HepG2 (cell line): ENCODE data around the gene PPFIA3. TPM values are rescaled to one million over a fixed set of nuclear protein-coding genes. Genes with fewer than 3 reads are reported as not detected.

Experiments used
- GATA4 ChIP-seq: sonication (generic); IDR thresholded peaks from 2 replicates; pipeline ENCODE4 v1.6.1; 2016; ENCODE audit warnings: antibody characterized with exemption, low read depth, borderline replicate concordance
- HBP1 ChIP-seq: IDR thresholded peaks from 2 replicates; pipeline ENCODE4 v1.6.1; 2016; ENCODE audit warnings: low read depth, control low read depth
- KAT7 ChIP-seq: IDR thresholded peaks from 2 replicates; pipeline ENCODE4 v1.6.1; 2018; ENCODE audit warnings: borderline replicate concordance, missing compliant biosample characterization
- KAT8 ChIP-seq: IDR thresholded peaks from 2 replicates; pipeline ENCODE4 v1.6.1; 2016; ENCODE audit warnings: missing genetic modification reagents, missing compliant biosample characterization
- POLR2G ChIP-seq: fragments of 200-400 bp; formaldehyde crosslinking; IDR thresholded peaks from 2 replicates; pipeline ENCODE4 v1.6.1; 2018; ENCODE audit warnings: mild to moderate bottlenecking, low read depth, low read length, moderate library complexity
- RBM39 ChIP-seq: fragments of 200-400 bp; formaldehyde crosslinking; IDR thresholded peaks from one replicate; pipeline ENCODE4 v1.6.1; 2018; ENCODE audit warnings: antibody characterized with exemption, mild to moderate bottlenecking, low read depth, low read length; ENCODE audit not compliant: poor library complexity, severe bottlenecking
- SOX13 ChIP-seq, 3 experiments: fragments of 450-650 bp in 1 of 3; sonication (generic) in 1 of 3; formaldehyde crosslinking in 1 of 3; IDR thresholded peaks in 2 of 3; conservative IDR thresholded peaks in 1 of 3; 2 replicates each; pipeline versions ENCODE4 v1.5.0 to v1.6.1; 2016 to 2020; ENCODE audit warnings: antibody characterized with exemption in 1 of 3, mild to moderate bottlenecking in 1 of 3, missing compliant biosample characterization in 1 of 3, missing genetic modification reagents in 1 of 3, moderate library complexity in 1 of 3
- THAP11 ChIP-seq: IDR thresholded peaks from 2 replicates; pipeline ENCODE4 v1.6.1; 2016; ENCODE audit warnings: missing biosample characterization, missing genetic modification reagents
- ZBTB7B ChIP-seq: sonication (generic); formaldehyde crosslinking; IDR thresholded peaks from 2 replicates; pipeline ENCODE4 v1.4.0; 2020; ENCODE audit warnings: missing genetic modification reagents
- ZNF550 ChIP-seq: sonication (generic); formaldehyde crosslinking; IDR thresholded peaks from 2 replicates; pipeline ENCODE4 v1.4.0; 2020; ENCODE audit warnings: mild to moderate bottlenecking, missing genetic modification reagents, borderline replicate concordance
- ZNF572 ChIP-seq: sonication (generic); formaldehyde crosslinking; IDR thresholded peaks from 2 replicates; pipeline ENCODE4 v1.5.1; 2020; ENCODE audit warnings: mild to moderate bottlenecking, missing genetic modification reagents
- ZSCAN29 ChIP-seq: sonication (generic); formaldehyde crosslinking; conservative IDR thresholded peaks from 2 replicates; pipeline ENCODE4 v1.4.0; 2020; ENCODE audit warnings: mild to moderate bottlenecking, missing genetic modification reagents
- polyA plus RNA-seq, 8 experiments: library from polyadenylated mRNA; depleted of rRNA in 3 of 8; stranded (reverse) in 7 of 8; unstranded in 1 of 8; fragments of >200 nt; fragmentation: Illumina TruSeq in 4 of 8; extraction: Trizol in 4 of 8; gene quantifications; 2 replicates each; pipeline versions ENCODE4 v1.2.1 to v1.2.3, GENCODE V29; 2011 to 2016; ENCODE audit warnings: low read depth in 4 of 8, missing spikeins in 1 of 8, mixed read lengths in 1 of 8; ENCODE audit not compliant: insufficient read depth in 1 of 8
- total RNA-seq, 5 experiments: library from RNA; depleted of rRNA; stranded (reverse); fragments of >200 nt; fragmentation: Illumina TruSeq; extraction: Trizol; gene quantifications; 2 replicates each; pipeline ENCODE4 v1.2.3, GENCODE V29; 2016; ENCODE audit warnings: low read depth in 1 of 5
- TF ChIP-seq, protein P1 (sequence below): sonication (generic); formaldehyde crosslinking; IDR thresholded peaks from 2 replicates; pipeline ENCODE4 v1.4.0; 2020; ENCODE audit warnings: missing genetic modification reagents
- TF ChIP-seq, protein P2 (sequence below): sonication (generic); formaldehyde crosslinking; IDR thresholded peaks from 2 replicates; pipeline ENCODE4 v1.4.0; 2020; ENCODE audit warnings: low read depth, missing genetic modification reagents
- TF ChIP-seq, protein P3 (sequence below): IDR thresholded peaks from 2 replicates; pipeline ENCODE4 v1.6.1; 2016; ENCODE audit warnings: missing genetic modification reagents, missing compliant biosample characterization
- TF ChIP-seq, protein P4 (sequence below): sonication (generic); formaldehyde crosslinking; IDR thresholded peaks from 2 replicates; pipeline ENCODE4 v1.5.0; 2020; ENCODE audit warnings: missing genetic modification reagents, mild to moderate bottlenecking, borderline replicate concordance
- TF ChIP-seq, protein P5 (sequence below): sonication (generic); formaldehyde crosslinking; IDR thresholded peaks from 2 replicates; pipeline ENCODE4 v1.4.0; 2020; ENCODE audit warnings: mild to moderate bottlenecking, missing genetic modification reagents, borderline replicate concordance

PPFIA3 gene
- total and polyA plus RNA-seq, 2 of the 13 experiments (the other 11 are each of a cell fraction or from before 2014, with no cell fraction given): 6.7 to 8.6 TPM

GRCh38 chr19:49157445-49158224 is 38.3 kb downstream of the PPFIA3 start, which contains the start of gene TRPM4 (continued):
- TF ChIP-seq HBP1 (peak; percentile 38; the same call in 1 of the 2 replicates), KAT7 (CRISPR knock-in tag) (peak; percentile 47; the same call in 1 of the 2 replicates), SOX13 (IDR thresholded peaks at IDR 0.05) (no peak; the same call in 1 of the 2 replicates), SOX13 (CRISPR knock-in tag; conservative IDR thresholded peaks at IDR 0.05 in 1 of 2, IDR thresholded peaks at IDR 0.05 in 1 of 2) (0 out of 4 replicates have a peak, but pooled peaks of 1 of the 2 experiments have one; percentile 5), THAP11 (CRISPR knock-in tag) (peak; percentile 43; the same call in 1 of the 2 replicates), KAT8 (CRISPR knock-in tag) (0 out of 2 replicates have a peak, but pooled peaks have one; percentile 45), POLR2G (peak; percentile 77), ZSCAN29 (peak; percentile 78; the same call in 1 of the 2 replicates), ZNF572 (CRISPR knock-in tag) (peak; percentile 83; the same call in 1 of the 2 replicates), RBM39 (peak; percentile 52), ZNF550 (no peak), ZBTB7B (CRISPR knock-in tag) (0 out of 2 replicates have a peak, but pooled peaks have one; percentile 10), GATA4 (peak; percentile 25; the same call in 1 of the 2 replicates)
- TF ChIP-seq, protein P1, sequence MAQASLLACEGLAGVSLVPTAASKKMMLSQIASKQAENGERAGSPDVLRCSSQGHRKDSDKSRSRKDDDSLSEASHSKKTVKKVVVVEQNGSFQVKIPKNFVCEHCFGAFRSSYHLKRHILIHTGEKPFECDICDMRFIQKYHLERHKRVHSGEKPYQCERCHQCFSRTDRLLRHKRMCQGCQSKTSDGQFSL (CRISPR knock-in tag): 0 out of 2 replicates have a peak, but pooled peaks have one; percentile 26
- TF ChIP-seq, protein P2, sequence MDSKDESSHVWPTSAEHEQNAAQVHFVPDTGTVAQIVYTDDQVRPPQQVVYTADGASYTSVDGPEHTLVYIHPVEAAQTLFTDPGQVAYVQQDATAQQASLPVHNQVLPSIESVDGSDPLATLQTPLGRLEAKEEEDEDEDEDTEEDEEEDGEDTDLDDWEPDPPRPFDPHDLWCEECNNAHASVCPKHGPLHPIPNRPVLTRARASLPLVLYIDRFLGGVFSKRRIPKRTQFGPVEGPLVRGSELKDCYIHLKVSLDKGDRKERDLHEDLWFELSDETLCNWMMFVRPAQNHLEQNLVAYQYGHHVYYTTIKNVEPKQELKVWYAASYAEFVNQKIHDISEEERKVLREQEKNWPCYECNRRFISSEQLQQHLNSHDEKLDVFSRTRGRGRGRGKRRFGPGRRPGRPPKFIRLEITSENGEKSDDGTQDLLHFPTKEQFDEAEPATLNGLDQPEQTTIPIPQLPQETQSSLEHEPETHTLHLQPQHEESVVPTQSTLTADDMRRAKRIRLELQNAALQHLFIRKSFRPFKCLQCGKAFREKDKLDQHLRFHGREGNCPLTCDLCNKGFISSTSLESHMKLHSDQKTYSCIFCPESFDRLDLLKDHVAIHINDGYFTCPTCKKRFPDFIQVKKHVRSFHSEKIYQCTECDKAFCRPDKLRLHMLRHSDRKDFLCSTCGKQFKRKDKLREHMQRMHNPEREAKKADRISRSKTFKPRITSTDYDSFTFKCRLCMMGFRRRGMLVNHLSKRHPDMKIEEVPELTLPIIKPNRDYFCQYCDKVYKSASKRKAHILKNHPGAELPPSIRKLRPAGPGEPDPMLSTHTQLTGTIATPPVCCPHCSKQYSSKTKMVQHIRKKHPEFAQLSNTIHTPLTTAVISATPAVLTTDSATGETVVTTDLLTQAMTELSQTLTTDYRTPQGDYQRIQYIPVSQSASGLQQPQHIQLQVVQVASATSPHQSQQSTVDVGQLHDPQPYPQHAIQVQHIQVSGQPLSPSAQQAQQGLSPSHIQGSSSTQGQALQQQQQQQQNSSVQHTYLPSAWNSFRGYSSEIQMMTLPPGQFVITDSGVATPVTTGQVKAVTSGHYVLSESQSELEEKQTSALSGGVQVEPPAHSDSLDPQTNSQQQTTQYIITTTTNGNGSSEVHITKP: peak; percentile 62
- TF ChIP-seq, protein P3, sequence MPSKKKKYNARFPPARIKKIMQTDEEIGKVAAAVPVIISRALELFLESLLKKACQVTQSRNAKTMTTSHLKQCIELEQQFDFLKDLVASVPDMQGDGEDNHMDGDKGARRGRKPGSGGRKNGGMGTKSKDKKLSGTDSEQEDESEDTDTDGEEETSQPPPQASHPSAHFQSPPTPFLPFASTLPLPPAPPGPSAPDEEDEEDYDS: peak; percentile 69; the same call in 1 of the 2 replicates
- TF ChIP-seq, protein P4, sequence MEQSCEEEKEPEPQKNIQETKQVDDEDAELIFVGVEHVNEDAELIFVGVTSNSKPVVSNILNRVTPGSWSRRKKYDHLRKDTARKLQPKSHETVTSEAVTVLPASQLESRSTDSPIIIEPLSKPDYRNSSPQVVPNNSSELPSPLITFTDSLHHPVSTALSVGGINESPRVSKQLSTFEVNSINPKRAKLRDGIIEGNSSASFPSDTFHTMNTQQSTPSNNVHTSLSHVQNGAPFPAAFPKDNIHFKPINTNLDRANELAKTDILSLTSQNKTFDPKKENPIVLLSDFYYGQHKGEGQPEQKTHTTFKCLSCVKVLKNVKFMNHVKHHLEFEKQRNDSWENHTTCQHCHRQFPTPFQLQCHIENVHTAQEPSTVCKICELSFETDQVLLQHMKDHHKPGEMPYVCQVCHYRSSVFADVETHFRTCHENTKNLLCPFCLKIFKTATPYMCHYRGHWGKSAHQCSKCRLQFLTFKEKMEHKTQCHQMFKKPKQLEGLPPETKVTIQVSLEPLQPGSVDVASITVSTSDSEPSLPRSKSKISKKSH (CRISPR knock-in tag): no peak
- TF ChIP-seq, protein P5, sequence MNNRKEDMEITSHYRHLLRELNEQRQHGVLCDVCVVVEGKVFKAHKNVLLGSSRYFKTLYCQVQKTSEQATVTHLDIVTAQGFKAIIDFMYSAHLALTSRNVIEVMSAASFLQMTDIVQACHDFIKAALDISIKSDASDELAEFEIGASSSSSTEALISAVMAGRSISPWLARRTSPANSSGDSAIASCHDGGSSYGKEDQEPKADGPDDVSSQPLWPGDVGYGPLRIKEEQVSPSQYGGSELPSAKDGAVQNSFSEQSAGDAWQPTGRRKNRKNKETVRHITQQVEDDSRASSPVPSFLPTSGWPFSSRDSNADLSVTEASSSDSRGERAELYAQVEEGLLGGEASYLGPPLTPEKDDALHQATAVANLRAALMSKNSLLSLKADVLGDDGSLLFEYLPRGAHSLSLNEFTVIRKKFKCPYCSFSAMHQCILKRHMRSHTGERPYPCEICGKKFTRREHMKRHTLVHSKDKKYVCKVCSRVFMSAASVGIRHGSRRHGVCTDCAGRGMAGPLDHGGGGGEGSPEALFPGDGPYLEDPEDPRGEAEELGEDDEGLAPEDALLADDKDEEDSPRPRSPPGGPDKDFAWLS (CRISPR knock-in tag): no peak
